Measurements from ENCODE around the gene SPTLC3. TPM values are rescaled to one million over a fixed set of nuclear protein-coding genes. Genes with fewer than 3 reads are reported as not detected.

The SPTLC3 gene
- total and polyA plus RNA-seq, 2 experiments from 2014 or later = 0.52 to 0.66 TPM

DNA sequence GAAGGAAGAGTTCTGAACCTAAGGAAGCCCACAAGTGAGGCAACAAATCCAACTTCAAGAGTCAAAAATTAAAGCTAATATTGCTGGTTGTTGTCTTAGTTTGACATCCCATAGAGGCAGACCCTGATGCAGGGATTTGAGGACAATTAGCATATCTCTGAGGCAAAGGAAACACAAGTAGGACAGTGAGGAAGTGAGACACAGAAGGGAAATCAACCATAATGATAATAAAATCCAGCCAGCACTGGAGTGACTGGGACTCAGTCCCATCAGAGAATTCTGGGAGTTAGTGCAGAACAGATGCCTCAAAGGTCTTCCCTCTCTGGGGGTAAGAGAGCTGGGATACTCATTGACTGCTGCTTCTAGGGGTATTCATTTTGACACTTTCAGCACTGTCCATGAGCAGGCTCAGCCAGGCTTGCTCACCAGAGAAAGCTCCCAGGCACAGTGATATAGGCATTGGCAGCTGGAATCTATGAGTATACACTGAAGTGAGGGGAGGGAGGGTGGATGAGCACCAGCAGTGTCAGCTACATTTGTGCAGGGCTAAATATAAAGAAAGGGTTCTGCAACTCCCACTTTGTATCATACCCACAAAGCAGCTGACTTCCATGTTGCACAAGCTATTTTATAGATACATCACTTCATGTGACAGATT lies 43.4 kb upstream of the SPTLC3 start:
- no peak overlapping the region for H3K4me3 Mint-ChIP-seq
- peaks cover 17% of the 10 kb centered on the region for H3K9me3 Mint-ChIP-seq

More for the DNA sequence above, 43.4 kb upstream of the SPTLC3 start:
- H3K4me2 ChIP-seq = no peak overlapping the region
- Mint-ChIP-seq H3K4me1 (peaks cover 6% of the 10 kb centered on the region), H3K36me3 (ENCODE audit: low read depth) (peaks cover 11% of the 10 kb centered on the region), H3K27ac (no peak overlapping the region), H3K27me3 (ENCODE audit: insufficient read depth, low read depth, poor library complexity) (no peaks in the 10 kb centered on the region)
- H2AFZ ChIP-seq = no peak overlapping the region
- H3K27me3 ChIP-seq (ENCODE audit: insufficient read depth) = no peaks in the 10 kb centered on the region
- no peaks in the 10 kb centered on the region for H3F3A ChIP-seq (replicated peaks; ENCODE audit: low read depth)
- no peak overlapping the region for H3K4me3 ChIP-seq
- TF ChIP-seq CREB1 (CRISPR knock-in tag; IDR thresholded peaks at IDR 0.05; ENCODE audit: low read depth) (no peak), JUNB (IDR thresholded peaks at IDR 0.05; ENCODE audit: unreplicated experiment) (no peak), EZH2 (IDR thresholded peaks at IDR 0.05; ENCODE audit: low read depth, unreplicated experiment) (no peak), ZNF114 (CRISPR knock-in tag; IDR thresholded peaks at IDR 0.05) (no peak), NANOG (IDR thresholded peaks at IDR 0.05; ENCODE audit: borderline replicate concordance) (no peak), POLR2AphosphoS5 (IDR thresholded peaks at IDR 0.05; ENCODE audit: low read depth) (no peak), EZH2phosphoT487 (IDR thresholded peaks at IDR 0.05; ENCODE audit: unreplicated experiment) (no peak)
- TF ChIP-seq, protein P1, sequence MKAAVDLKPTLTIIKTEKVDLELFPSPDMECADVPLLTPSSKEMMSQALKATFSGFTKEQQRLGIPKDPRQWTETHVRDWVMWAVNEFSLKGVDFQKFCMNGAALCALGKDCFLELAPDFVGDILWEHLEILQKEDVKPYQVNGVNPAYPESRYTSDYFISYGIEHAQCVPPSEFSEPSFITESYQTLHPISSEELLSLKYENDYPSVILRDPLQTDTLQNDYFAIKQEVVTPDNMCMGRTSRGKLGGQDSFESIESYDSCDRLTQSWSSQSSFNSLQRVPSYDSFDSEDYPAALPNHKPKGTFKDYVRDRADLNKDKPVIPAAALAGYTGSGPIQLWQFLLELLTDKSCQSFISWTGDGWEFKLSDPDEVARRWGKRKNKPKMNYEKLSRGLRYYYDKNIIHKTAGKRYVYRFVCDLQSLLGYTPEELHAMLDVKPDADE (IDR thresholded peaks at IDR 0.05) = no peak
- TF ChIP-seq, protein P2, sequence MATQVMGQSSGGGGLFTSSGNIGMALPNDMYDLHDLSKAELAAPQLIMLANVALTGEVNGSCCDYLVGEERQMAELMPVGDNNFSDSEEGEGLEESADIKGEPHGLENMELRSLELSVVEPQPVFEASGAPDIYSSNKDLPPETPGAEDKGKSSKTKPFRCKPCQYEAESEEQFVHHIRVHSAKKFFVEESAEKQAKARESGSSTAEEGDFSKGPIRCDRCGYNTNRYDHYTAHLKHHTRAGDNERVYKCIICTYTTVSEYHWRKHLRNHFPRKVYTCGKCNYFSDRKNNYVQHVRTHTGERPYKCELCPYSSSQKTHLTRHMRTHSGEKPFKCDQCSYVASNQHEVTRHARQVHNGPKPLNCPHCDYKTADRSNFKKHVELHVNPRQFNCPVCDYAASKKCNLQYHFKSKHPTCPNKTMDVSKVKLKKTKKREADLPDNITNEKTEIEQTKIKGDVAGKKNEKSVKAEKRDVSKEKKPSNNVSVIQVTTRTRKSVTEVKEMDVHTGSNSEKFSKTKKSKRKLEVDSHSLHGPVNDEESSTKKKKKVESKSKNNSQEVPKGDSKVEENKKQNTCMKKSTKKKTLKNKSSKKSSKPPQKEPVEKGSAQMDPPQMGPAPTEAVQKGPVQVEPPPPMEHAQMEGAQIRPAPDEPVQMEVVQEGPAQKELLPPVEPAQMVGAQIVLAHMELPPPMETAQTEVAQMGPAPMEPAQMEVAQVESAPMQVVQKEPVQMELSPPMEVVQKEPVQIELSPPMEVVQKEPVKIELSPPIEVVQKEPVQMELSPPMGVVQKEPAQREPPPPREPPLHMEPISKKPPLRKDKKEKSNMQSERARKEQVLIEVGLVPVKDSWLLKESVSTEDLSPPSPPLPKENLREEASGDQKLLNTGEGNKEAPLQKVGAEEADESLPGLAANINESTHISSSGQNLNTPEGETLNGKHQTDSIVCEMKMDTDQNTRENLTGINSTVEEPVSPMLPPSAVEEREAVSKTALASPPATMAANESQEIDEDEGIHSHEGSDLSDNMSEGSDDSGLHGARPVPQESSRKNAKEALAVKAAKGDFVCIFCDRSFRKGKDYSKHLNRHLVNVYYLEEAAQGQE (IDR thresholded peaks at IDR 0.05; ENCODE audit: unreplicated experiment) = no peak
- TF ChIP-seq, protein P3, sequence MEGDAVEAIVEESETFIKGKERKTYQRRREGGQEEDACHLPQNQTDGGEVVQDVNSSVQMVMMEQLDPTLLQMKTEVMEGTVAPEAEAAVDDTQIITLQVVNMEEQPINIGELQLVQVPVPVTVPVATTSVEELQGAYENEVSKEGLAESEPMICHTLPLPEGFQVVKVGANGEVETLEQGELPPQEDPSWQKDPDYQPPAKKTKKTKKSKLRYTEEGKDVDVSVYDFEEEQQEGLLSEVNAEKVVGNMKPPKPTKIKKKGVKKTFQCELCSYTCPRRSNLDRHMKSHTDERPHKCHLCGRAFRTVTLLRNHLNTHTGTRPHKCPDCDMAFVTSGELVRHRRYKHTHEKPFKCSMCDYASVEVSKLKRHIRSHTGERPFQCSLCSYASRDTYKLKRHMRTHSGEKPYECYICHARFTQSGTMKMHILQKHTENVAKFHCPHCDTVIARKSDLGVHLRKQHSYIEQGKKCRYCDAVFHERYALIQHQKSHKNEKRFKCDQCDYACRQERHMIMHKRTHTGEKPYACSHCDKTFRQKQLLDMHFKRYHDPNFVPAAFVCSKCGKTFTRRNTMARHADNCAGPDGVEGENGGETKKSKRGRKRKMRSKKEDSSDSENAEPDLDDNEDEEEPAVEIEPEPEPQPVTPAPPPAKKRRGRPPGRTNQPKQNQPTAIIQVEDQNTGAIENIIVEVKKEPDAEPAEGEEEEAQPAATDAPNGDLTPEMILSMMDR (conservative IDR thresholded peaks at IDR 0.05; ENCODE audit: low read depth in 2 of 2) = no peak
- DNase-seq (ENCODE audit: low spot score) (no peak), ATAC-seq (no peak)
- no peaks in the 10 kb centered on the region for H3K4me1 ChIP-seq (ENCODE audit: insufficient read depth)
- no peaks in the 10 kb centered on the region for H3K9me2 ChIP-seq (ENCODE audit: insufficient read depth)
- no peaks in the 10 kb centered on the region for H3K36me3 ChIP-seq (ENCODE audit: insufficient read depth)
- H3K27ac ChIP-seq (ENCODE audit: low read depth) = no peak overlapping the region
- no peaks in the 10 kb centered on the region for H4K20me1 ChIP-seq (replicated peaks; ENCODE audit: insufficient read depth)
- H3K79me2 ChIP-seq (replicated peaks; ENCODE audit: insufficient read depth) = no peaks in the 10 kb centered on the region
